Activated T-cell treated with anti-CD3 and anti-CD28 coated beads, Interleukin-2, amount 50 U/mL, for 72 hours (primary cell): ENCODE results near the gene MBOAT1. TPM values are rescaled to one million over a fixed set of nuclear protein-coding genes. Genes with fewer than 3 reads are reported as not detected.

Experiments
- ATAC-seq, 2 donors: fragments of 150-1000 bp; cut with Tn5 transposase; replicated peaks in 1 of 2; 2 replicates each; pipeline ENCODE4 v1.10.0; 2021; ENCODE audit warnings: moderate library complexity in 2 of 2, mild to moderate bottlenecking in 1 of 2
- DNase-seq, 2 donors: peaks; one replicate each; pipeline ENCODE4 v3.0.0; 2021 to 2022; ENCODE audit warnings: mixed read lengths in 1 of 2
- H3K27ac Mint-ChIP-seq: one replicate; pipeline ENCODE4 v1.8.0; 2022; ENCODE audit warnings: mild to moderate bottlenecking, moderate library complexity, mixed read lengths
- H3K27me3 Mint-ChIP-seq: one replicate; pipeline ENCODE4 v1.8.0; 2022; ENCODE audit warnings: low read depth, mixed read lengths
- H3K36me3 Mint-ChIP-seq, 2 donors: one replicate each; pipeline ENCODE4 v1.8.0; 2022; ENCODE audit warnings: mixed read lengths in 2 of 2, mild to moderate bottlenecking in 1 of 2; ENCODE audit not compliant: insufficient read depth in 2 of 2
- H3K4me1 Mint-ChIP-seq: one replicate; pipeline ENCODE4 v1.8.0; 2022; ENCODE audit warnings: low read depth, mixed read lengths
- H3K4me3 Mint-ChIP-seq, 2 donors: one replicate each; pipeline ENCODE4 v1.8.0; 2022; ENCODE audit warnings: mild to moderate bottlenecking in 2 of 2, mixed read lengths in 2 of 2, moderate library complexity in 2 of 2
- H3K9me3 Mint-ChIP-seq, 2 donors: one replicate each; pipeline ENCODE4 v1.8.0; 2022; ENCODE audit warnings: mixed read lengths in 2 of 2
- total RNA-seq, 2 donors: library from RNA; stranded (reverse); gene quantifications; one replicate each; pipeline ENCODE4 v1.2.3, GENCODE V29; 2022

MBOAT1 gene
- total RNA-seq, 2 donors from 2014 or later, result 11.2 to 12.3 TPM

GRCh38 chr6:20069021-20069522 lies 143.2 kb downstream of the MBOAT1 start:
- no peaks in the 10 kb centered on the region for H3K9me3 Mint-ChIP-seq
- peaks cover 0 to 1% of the 10 kb centered on the region in 2 donors for H3K36me3 Mint-ChIP-seq
- no peak for DNase-seq
- H3K27me3 Mint-ChIP-seq, result peaks cover 6% of the 10 kb centered on the region
- no peak overlapping the region for H3K27ac Mint-ChIP-seq
- no peak overlapping the region for H3K4me3 Mint-ChIP-seq
- no peaks in the 10 kb centered on the region for H3K4me1 Mint-ChIP-seq
- ATAC-seq, result no peak

- DNase-seq (no peak), ATAC-seq (no peak)
- H3K4me3 Mint-ChIP-seq, result no peak overlapping the region
- peaks cover 6% of the 10 kb centered on the region for H3K27me3 Mint-ChIP-seq
- H3K27ac Mint-ChIP-seq, result no peak overlapping the region
- no peaks in the 10 kb centered on the region for H3K36me3 Mint-ChIP-seq
- no peaks in the 10 kb centered on the region for H3K9me3 Mint-ChIP-seq
- H3K4me1 Mint-ChIP-seq, result no peaks in the 10 kb centered on the region
Observed at GRCh38 chr6:20068421-20068988, 143.8 kb downstream of the MBOAT1 start.

GRCh38 chr6:20061952-20062351 lies 150.3 kb downstream of the MBOAT1 start:
- Mint-ChIP-seq H3K4me3 (no peak overlapping the region), H3K4me1 (peaks cover 5% of the 10 kb centered on the region), H3K9me3 (no peaks in the 10 kb centered on the region), H3K27ac (no peak overlapping the region), H3K27me3 (no peaks in the 10 kb centered on the region), H3K36me3 (no peaks in the 10 kb centered on the region)
- peak in 1 of 2 donors; percentile 33 for ATAC-seq
- DNase-seq, result no peak

DNA sequence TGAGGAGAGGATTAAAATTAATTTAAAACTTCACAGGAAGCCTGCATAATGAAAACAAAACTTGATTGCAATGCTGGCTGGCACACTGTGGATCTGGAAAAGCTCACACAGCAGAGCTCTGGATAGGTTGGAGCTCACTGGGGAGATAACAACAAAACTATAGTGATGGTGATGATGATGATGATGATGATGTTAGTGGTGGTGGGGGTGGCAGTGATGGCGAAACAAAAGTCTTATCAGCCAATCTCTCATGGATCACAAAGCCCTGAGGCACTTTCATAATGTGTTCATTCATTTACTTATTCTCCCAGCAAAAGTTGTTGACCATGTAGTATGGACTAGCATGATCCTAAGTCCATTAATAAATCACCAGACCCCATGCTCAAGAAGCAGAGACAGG lies 152.0 kb downstream of the MBOAT1 start:
- peaks cover 5% of the 10 kb centered on the region for H3K4me1 Mint-ChIP-seq
- no peaks in the 10 kb centered on the region for H3K27me3 Mint-ChIP-seq
- ATAC-seq (no peak), DNase-seq (no peak)
- no peak overlapping the region for H3K4me3 Mint-ChIP-seq
- no peak overlapping the region for H3K27ac Mint-ChIP-seq
- no peaks in the 10 kb centered on the region for H3K36me3 Mint-ChIP-seq
- no peaks in the 10 kb centered on the region for H3K9me3 Mint-ChIP-seq

DNA sequence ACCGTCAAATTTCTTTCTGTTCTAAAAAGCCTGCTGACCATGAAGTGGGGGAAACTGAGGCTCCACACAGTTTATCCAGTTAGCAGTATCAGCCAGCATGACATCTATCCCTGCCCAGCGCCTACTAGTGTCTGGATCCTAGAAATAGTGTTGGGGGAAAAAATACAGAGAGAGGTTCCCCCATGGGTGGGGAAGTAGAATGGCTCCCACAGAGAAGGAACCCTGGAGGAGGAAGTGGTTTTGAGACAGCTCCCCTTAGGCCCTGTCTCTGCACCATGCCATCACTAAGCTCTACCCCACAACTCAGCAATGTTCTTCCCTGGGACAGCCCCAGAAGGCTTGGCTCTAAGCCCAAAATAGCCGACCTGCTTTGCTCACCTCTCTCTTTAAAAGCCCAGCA lies 153.4 kb downstream of the MBOAT1 start:
- no peak for ATAC-seq
- Mint-ChIP-seq H3K4me3 (no peak overlapping the region), H3K4me1 (peaks cover 5% of the 10 kb centered on the region), H3K27me3 (no peaks in the 10 kb centered on the region), H3K27ac (no peak overlapping the region), H3K36me3 (no peaks in the 10 kb centered on the region), H3K9me3 (no peaks in the 10 kb centered on the region)
- no peak for DNase-seq

- no peaks in the 10 kb centered on the region for H3K36me3 Mint-ChIP-seq
- no peaks in the 10 kb centered on the region for H3K27me3 Mint-ChIP-seq
- H3K9me3 Mint-ChIP-seq, result no peaks in the 10 kb centered on the region
- no peak overlapping the region for H3K27ac Mint-ChIP-seq
- ATAC-seq (no peak), DNase-seq (no peak)
- H3K4me3 Mint-ChIP-seq, result no peak overlapping the region
- peaks cover 5% of the 10 kb centered on the region for H3K4me1 Mint-ChIP-seq
Observed at GRCh38 chr6:20058121-20058905, 154.0 kb downstream of the MBOAT1 start.

DNA sequence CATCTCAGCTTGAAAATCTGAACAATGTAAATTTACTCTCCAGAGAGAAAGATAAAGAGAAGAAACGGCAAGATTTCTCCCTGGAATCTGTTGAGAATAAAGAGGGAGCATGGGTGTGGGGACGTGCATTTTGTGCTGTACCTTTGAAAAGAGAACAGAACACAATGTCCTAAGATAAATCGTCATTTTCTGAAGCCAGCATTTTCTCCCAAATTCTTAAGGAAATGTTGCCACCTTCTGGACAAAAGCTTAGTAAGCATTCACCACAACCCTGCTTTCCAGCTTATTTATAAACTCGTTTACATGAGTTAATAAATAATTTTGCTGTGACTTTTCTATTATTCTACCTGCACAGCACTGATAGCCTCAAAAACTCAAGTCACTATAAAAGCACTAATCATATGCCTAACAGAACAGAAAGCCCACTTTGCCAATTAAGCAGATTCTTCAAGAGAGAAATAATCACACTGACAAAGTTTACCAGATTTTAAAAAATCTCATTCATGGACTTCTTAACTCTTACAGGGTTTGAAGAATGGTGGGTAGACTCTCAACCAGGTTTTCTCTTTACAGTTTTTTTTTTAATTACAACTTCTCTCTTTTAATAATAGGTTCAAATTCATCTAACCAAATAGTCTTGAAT lies 155.8 kb downstream of the MBOAT1 start:
- no peaks in the 10 kb centered on the region for H3K36me3 Mint-ChIP-seq
- no peak overlapping the region for H3K4me3 Mint-ChIP-seq
- H3K27ac Mint-ChIP-seq, result no peak overlapping the region
- no peaks in the 10 kb centered on the region for H3K4me1 Mint-ChIP-seq
- no peaks in the 10 kb centered on the region for H3K27me3 Mint-ChIP-seq
- no peak for ATAC-seq
- no peaks in the 10 kb centered on the region for H3K9me3 Mint-ChIP-seq
- peak in 1 of 2 donors; percentile 3 for DNase-seq

- no peaks in the 10 kb centered on the region for H3K9me3 Mint-ChIP-seq
- no peaks in the 10 kb centered on the region for H3K36me3 Mint-ChIP-seq
- ATAC-seq (no peak), DNase-seq (no peak)
- no peaks in the 10 kb centered on the region for H3K27me3 Mint-ChIP-seq
- no peak overlapping the region for H3K4me3 Mint-ChIP-seq
- no peak overlapping the region for H3K27ac Mint-ChIP-seq
- no peaks in the 10 kb centered on the region for H3K4me1 Mint-ChIP-seq
Observed at GRCh38 chr6:20055916-20056315, 156.4 kb downstream of the MBOAT1 start.

Other genes starting within 250 kb of the MBOAT1 start
- 10 to 100 TPM; 17.5 to 18.0 TPM for gene E2F3, start 189.4 kb upstream of the MBOAT1 start, total RNA-seq